Fibroblast of mammary gland (primary cell): ENCODE results near the gene AIG1.

Experiments
- DNase-seq: peaks from one replicate; pipeline ENCODE4 v3.0.0-alpha.2; 2010; ENCODE audit warnings: low read depth
- H3K4me3 ChIP-seq: 2 replicates; pipeline ENCODE4 v1.5.1; 2011; ENCODE audit warnings: low read depth, mild to moderate bottlenecking, low read length, moderate library complexity; ENCODE audit not compliant: control insufficient read depth
- CTCF ChIP-seq: conservative IDR thresholded peaks from 2 replicates; pipeline ENCODE4 v1.5.1; 2011; ENCODE audit warnings: low read depth, low read length, inconsistent platforms; ENCODE audit not compliant: control insufficient read depth, insufficient read depth

The AIG1 gene

GRCh38 chr6:143054329-143054728 lies 6.4 kb upstream of the AIG1 start:
- DNase-seq, result no peak
- H3K4me3 ChIP-seq, result no peak overlapping the region
- TF ChIP-seq CTCF, result no peak

- TF ChIP-seq CTCF, result no peak
- no peak for DNase-seq
- H3K4me3 ChIP-seq, result no peak overlapping the region
Measured at GRCh38 chr6:143055213-143055612, 5.5 kb upstream of the AIG1 start.

GRCh38 chr6:143055891-143056290 lies 4.8 kb upstream of the AIG1 start:
- TF ChIP-seq CTCF, result no peak
- no peak overlapping the region for H3K4me3 ChIP-seq
- DNase-seq, result no peak

- DNase-seq, result no peak
- no peak overlapping the region for H3K4me3 ChIP-seq
- no peak for TF ChIP-seq CTCF
Measured at GRCh38 chr6:143058987-143059386, 1.7 kb upstream of the AIG1 start.

GRCh38 chr6:143059663-143060353 lies 881 bp upstream of the AIG1 start:
- peak; percentile 71 for DNase-seq
- TF ChIP-seq CTCF, result no peak

GRCh38 chr6:143060354-143060805 lies 309 bp upstream of the AIG1 start:
- H3K4me3 ChIP-seq, result peak overlapping the region; percentile 74
- DNase-seq, result peak; percentile 81
- TF ChIP-seq CTCF, result no peak

More at GRCh38 chr6:143059663-143060353, 881 bp upstream of the AIG1 start:
- peak overlapping the region; percentile 74 for H3K4me3 ChIP-seq
